Gastroesophageal sphincter (tissue), 4 donors: ENCODE data around the gene KIF2C. TPM values are rescaled to one million over a fixed set of nuclear protein-coding genes. Genes with fewer than 3 reads are reported as not detected.
A peak's percentile ranks its signal among the peaks of the same experiment; 100 is the strongest.

Experiments
- ATAC-seq: fragments of 150-250 bp; one replicate; pipeline ENCODE4 v1.9.1; 2016; ENCODE audit warnings: mild to moderate bottlenecking, moderate library complexity
- H3K27ac ChIP-seq, 4 donors: fragments of 200-600 bp; sonication (generic) in 3 of 4; 1 replicate in 3 of 4; 2 replicates in 1 of 4; pipeline ENCODE4 v1.5.1; 2016 to 2019
- H3K27me3 ChIP-seq: fragments of 200-600 bp; sonication (generic); one replicate; pipeline ENCODE4 v1.5.1; 2019
- H3K36me3 ChIP-seq, 2 donors: fragments of 200-600 bp; sonication (generic); one replicate each; pipeline ENCODE4 v1.5.1; 2019; ENCODE audit warnings: control low read depth in 1 of 2
- H3K4me1 ChIP-seq, 3 donors: fragments of 200-600 bp; sonication (generic); 1 replicate in 2 of 3; 2 replicates in 1 of 3; pipeline ENCODE4 v1.5.1; 2016 to 2019; ENCODE audit warnings: control low read depth in 2 of 3
- H3K4me3 ChIP-seq, 2 donors: fragments of 200-600 bp; sonication (generic); one replicate each; pipeline ENCODE4 v1.5.1; 2019; ENCODE audit warnings: mild to moderate bottlenecking in 1 of 2, moderate library complexity in 1 of 2
- H3K9me3 ChIP-seq, 3 donors: fragments of 200-600 bp; sonication (generic); one replicate each; pipeline ENCODE4 v1.5.1; 2017 to 2019; ENCODE audit warnings: control low read depth in 2 of 3
- EP300 ChIP-seq: sonication (generic); formaldehyde crosslinking; IDR thresholded peaks from one replicate; pipeline ENCODE4 v1.6.1; 2017; ENCODE audit warnings: antibody characterized with exemption, mild to moderate bottlenecking
- POLR2A ChIP-seq, 2 donors: fragments of 450-650 bp; IDR thresholded peaks; one replicate each; pipeline ENCODE4 v1.6.1; 2017; ENCODE audit warnings: antibody characterized with exemption in 2 of 2, mild to moderate bottlenecking in 2 of 2, moderate library complexity in 1 of 2
- POLR2AphosphoS5 ChIP-seq: sonication (generic); formaldehyde crosslinking; IDR thresholded peaks from one replicate; pipeline ENCODE4 v1.6.1; 2017; ENCODE audit warnings: antibody characterized with exemption
- WGBS, 2 donors: methylation state at CpG; one replicate each; pipeline ENCODE4 v1.1.5; 2018; ENCODE audit warnings: low coverage in 1 of 2; 5-methylcytosine and 5-hydroxymethylcytosine counted together
- total RNA-seq, 4 donors: library from RNA; depleted of rRNA; stranded (reverse); fragments of >200 nt; gene quantifications; one replicate each; pipeline ENCODE4 v1.1.0, GENCODE V29; 2016
- TF ChIP-seq, protein P1 (sequence below), 4 experiments: fragments of 200-600 bp in 2 of 4; fragments of 450-650 bp in 2 of 4; sonication (generic) in 1 of 4; IDR thresholded peaks; one replicate each; pipeline ENCODE4 v1.5.1; 2017 to 2019; ENCODE audit warnings: antibody characterized with exemption in 4 of 4, mild to moderate bottlenecking in 2 of 4, moderate library complexity in 2 of 4

The KIF2C gene
- total RNA-seq, 4 donors from 2014 or later: 0.40 to 2.2 (median 0.72) TPM

DNA sequence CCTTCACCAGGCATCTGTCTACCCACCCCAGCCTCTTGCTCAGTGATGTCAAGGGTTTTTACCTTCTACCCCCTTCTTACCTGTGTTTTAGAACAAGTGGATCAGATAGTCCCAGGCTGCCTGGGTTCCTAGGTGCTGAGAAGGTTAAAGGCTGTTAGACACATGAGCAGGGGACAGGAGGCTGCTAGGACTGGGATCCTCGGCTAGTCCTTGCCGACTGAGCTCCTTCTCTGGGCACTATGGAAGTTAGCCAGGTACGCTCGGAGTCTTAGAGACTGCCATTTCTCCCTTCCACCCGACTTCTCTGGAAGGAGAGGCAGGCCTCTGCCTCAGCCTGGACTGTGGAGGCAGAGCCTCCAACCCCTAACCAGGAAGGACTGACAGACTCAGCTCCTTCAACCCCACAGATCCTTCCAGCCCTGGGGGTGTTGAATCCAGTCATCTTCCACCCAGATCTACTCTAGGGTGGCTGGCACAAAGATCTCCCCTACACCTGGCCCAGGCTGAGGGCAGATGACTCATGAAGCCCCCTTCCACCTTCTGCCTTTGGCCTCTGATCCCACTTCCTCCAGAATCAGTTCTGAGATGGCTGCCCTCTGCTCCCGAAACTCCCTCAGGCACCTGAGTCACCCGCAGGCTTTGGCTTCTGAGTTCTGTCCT, 67.2 kb downstream of the KIF2C start, which contains the start of gene DYNLT4:
DYNLT4 (minus strand) TSS at position 648 of the 660 bp plus-strand sequence. CDS start 683 bp downstream, outside the sequence.
- H3K27me3 ChIP-seq: no peaks in the 10 kb centered on the region
- no peak for ATAC-seq
- TF ChIP-seq, protein P1, sequence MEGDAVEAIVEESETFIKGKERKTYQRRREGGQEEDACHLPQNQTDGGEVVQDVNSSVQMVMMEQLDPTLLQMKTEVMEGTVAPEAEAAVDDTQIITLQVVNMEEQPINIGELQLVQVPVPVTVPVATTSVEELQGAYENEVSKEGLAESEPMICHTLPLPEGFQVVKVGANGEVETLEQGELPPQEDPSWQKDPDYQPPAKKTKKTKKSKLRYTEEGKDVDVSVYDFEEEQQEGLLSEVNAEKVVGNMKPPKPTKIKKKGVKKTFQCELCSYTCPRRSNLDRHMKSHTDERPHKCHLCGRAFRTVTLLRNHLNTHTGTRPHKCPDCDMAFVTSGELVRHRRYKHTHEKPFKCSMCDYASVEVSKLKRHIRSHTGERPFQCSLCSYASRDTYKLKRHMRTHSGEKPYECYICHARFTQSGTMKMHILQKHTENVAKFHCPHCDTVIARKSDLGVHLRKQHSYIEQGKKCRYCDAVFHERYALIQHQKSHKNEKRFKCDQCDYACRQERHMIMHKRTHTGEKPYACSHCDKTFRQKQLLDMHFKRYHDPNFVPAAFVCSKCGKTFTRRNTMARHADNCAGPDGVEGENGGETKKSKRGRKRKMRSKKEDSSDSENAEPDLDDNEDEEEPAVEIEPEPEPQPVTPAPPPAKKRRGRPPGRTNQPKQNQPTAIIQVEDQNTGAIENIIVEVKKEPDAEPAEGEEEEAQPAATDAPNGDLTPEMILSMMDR (IDR thresholded peaks at IDR 0.05): no peak
- no peak for TF ChIP-seq POLR2A (IDR thresholded peaks at IDR 0.05)
- TF ChIP-seq EP300: no peak
- no peak for TF ChIP-seq POLR2AphosphoS5
- peak within 1 kb of the TSS in 1 of 2 donors; percentile 44 for H3K4me3 ChIP-seq
- no peaks in the 10 kb centered on the region for H3K9me3 ChIP-seq
- H3K27ac ChIP-seq: peak within 1 kb of the TSS; percentile 95 to 99 (median 96)
- H3K36me3 ChIP-seq: peaks cover 0 to 43% of the 10 kb centered on the region in 2 donors
- 20 to 31% methylated on average over 2 to 3 of the region's 7 CpGs for WGBS, 2 donors
- H3K4me1 ChIP-seq: peaks cover 17 to 89% (median 74%) of the 10 kb centered on the region in 3 donors

DNA sequence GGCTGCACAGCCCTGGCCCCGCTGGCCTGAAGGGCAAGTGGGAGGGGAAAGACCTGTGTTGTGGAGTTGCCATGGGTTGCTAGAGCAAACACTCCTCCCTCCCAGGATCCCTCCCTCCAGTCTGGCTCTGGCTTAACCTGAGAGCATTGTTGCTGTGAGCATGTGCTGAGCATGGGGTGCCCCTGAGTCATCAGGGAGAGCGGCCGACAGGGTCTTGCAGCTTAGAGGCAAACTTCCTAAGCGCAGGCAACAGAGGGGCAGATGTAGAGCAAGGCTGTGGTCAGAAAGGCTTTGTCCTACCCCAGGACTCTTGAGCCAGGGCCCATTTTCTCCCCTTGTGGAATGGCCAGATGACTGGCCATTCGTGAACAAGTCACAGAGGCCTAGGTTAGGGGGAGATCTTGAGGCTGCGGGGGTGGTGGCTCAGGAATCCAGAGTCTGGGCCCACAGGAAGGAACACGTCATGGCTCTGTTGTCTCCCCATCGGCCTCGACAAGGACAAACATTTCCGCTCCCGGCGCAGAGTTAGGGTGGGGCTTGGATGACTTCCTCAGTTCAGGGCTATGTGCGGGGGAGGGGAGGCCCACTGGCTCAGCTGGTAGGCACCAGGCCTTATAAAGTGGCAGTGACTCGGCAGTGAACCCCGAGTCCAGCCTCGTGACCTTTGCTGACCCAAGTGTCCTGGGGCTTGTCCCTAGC, 67.9 kb downstream of the KIF2C start:
- peak overlapping the region in 1 of 2 donors; percentile 44 for H3K4me3 ChIP-seq
- no peaks in the 10 kb centered on the region for H3K27me3 ChIP-seq
- peaks cover 17 to 89% (median 73%) of the 10 kb centered on the region in 3 donors for H3K4me1 ChIP-seq
- peak; percentile 25 to 33 for TF ChIP-seq POLR2A (IDR thresholded peaks at IDR 0.05)
- TF ChIP-seq, protein P1 (IDR thresholded peaks at IDR 0.05): peak in 1 of 4 experiments; percentile 30
- TF ChIP-seq POLR2AphosphoS5: peak; percentile 86
- no peak for TF ChIP-seq EP300
- no peaks in the 10 kb centered on the region for H3K9me3 ChIP-seq
- peaks cover 0 to 41% of the 10 kb centered on the region in 2 donors for H3K36me3 ChIP-seq
- 0% methylated on average over 1 of the region's 16 CpGs; no CpG with 5 or more reads in 1 of the 2 donors for WGBS, 2 donors
- ATAC-seq: peak; percentile 89
- H3K27ac ChIP-seq: peak overlapping the region; percentile 95 to 99 (median 96)

DNA sequence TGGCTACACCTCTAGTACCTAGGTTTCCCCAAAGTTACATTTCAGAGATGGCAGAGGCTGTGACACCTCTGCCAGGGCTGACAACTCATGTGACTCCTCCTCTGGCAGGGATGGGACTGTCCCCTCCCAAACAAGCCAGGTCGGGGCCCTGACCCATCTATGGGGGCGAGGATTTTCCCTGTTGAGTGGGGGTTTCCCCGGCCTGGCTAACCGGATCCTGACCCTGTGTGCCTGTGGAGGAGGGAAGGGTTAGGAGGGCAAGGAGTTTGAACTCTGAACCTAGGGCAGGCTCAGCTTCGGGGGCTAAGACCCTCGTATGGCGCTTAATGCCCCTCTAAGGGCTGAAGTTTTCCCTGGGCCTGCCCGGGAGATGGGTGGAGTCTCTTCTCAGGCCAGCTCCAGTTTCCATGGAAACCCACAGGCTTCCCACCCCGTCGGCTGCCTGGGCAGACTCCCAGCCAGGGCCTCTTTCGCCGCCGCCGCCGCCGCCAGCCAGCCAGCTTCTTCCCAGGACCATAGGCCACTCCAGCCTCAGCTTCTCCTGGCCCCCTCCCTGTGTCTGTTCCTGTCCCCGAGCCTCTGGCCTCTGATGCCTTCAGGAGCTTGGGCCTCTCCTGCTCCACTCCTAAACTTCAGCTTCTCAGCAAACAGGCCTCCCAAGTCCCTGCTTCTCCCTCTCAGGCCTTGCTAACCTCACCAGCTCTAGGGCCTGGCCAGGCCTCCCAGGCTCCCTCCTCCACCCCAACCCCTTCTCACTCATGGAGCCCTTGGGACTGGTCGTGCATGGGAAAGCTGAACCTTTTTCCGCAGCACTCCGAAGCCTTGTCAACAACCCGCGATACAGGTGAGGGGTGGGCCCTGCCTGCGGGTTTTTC, 68.7 kb downstream of the KIF2C start, which contains the start of gene BTBD19:
BTBD19 (plus strand) TSS at position 461 of the 875 bp plus-strand sequence; CDS start at position 759, 298 bp downstream.
- Histone ChIP-seq H3K36me3 (peaks cover 0 to 33% of the 10 kb centered on the region in 2 donors), H3K4me1 (peaks cover 17 to 89% (median 75%) of the 10 kb centered on the region in 3 donors), H3K27me3 (no peaks in the 10 kb centered on the region), H3K27ac (peak within 1 kb of the TSS; percentile 95 to 99 (median 96)), H3K4me3 (peak within 1 kb of the TSS; percentile 1 to 44), H3K9me3 (no peaks in the 10 kb centered on the region)
- 0 to 2% methylated on average over 1 to 9 of the region's 23 CpGs for WGBS, 2 donors
- TF ChIP-seq, protein P1 (IDR thresholded peaks at IDR 0.05): no peak
- TF ChIP-seq POLR2A (IDR thresholded peaks at IDR 0.05): peak in 1 of 2 donors; percentile 20
- TF ChIP-seq EP300: no peak
- no peak for TF ChIP-seq POLR2AphosphoS5
- peak; percentile 51 for ATAC-seq

DNA sequence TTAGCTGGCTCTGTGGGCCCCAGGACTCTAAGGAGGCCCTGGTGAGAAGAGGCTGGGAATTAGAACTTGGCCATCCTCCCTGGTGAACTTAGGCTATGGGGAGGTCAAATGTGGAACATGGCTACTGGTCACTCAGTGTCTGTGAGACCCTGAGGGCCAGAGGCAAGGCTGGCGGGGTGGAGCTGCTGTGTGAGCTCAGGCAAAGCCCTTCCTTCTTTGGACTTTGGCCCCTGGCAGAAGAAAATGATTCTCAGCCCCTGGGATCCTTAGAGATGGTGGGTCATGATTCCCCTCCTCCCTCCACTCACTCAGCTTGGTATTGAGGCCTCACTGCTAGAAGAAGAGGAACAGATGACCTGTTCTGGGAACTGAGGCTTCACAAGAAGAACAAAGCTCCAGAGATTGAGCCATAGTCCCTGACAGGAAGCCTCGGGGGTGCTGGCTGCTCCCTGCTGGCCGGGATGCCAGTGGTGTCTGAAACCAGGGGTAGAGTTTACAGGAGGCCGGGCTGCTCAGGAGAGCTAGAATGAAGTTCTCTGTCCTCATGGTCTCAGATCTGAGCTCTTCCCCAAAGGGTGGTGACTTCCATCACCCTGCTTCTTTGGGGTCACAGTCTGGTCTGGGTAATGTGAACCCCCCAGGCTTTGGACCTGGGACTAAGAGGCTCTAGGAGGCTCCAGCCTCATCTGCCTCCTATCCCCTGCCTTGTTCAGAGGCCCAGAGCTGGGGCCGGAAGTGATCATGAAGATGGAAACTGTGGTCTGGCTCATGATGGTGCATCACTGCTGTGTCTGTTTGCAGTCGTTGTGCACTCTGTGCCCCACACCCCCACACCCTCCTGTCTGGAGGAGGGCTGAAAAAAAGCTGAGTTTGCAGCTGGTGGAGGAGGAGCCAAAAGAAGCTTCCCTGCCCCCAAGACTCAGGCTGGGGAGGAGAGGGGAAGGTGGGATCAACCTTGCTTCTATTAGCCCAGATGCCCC, 69.6 kb downstream of the KIF2C start:
- no peak for TF ChIP-seq POLR2A (IDR thresholded peaks at IDR 0.05)
- peak; percentile 44 for TF ChIP-seq POLR2AphosphoS5
- TF ChIP-seq, protein P1 (IDR thresholded peaks at IDR 0.05): peak in 1 of 4 experiments; percentile 14
- TF ChIP-seq EP300: no peak
- H3K27ac ChIP-seq: peak overlapping the region; percentile 95 to 99 (median 96)
- ATAC-seq: no peak
- no CpG with 5 or more reads among the region's 6 CpGs for WGBS, 2 donors
- H3K4me1 ChIP-seq: peaks cover 17 to 89% (median 71%) of the 10 kb centered on the region in 3 donors
- H3K27me3 ChIP-seq: no peaks in the 10 kb centered on the region
- peak overlapping the region; percentile 1 to 44 for H3K4me3 ChIP-seq
- peaks cover 0 to 24% of the 10 kb centered on the region in 2 donors for H3K36me3 ChIP-seq
- no peaks in the 10 kb centered on the region for H3K9me3 ChIP-seq
